IMR-90 (cell line): ENCODE results near the gene SHB. TPM values are rescaled to one million over a fixed set of nuclear protein-coding genes. Genes with fewer than 3 reads are reported as not detected.

Experiments used
- ATAC-seq: fragments of 200-7000 bp; cut with Tn5 transposase; 2 replicates; pipeline ENCODE4 v1.9.1; 2020; ENCODE audit warnings: low read depth, mild to moderate bottlenecking, moderate library complexity
- BruUV-seq: library from RNA; stranded (reverse); fragments of 400-500 nt; replicated peaks from 2 replicates; lab custom pipeline; 2021; lab: Mats Ljungman, UMichigan
- CTCF ChIA-PET: fragments of 300-600 bp; formaldehyde crosslinking; extraction: SDS; loops from one replicate; lab custom pipeline; 2021; ENCODE audit warnings: antibody characterized with exemption; lab: Yijun Ruan, JAX
- POLR2A ChIA-PET: fragments of 300-600 bp; sonication (Branson Sonifier 250); formaldehyde crosslinking; loops from one replicate; lab custom pipeline; 2022; ENCODE audit warnings: antibody characterized with exemption; ENCODE audit not compliant: unreplicated experiment; lab: Charles Lee
- DNase-seq: peaks from one replicate; pipeline ENCODE4 v3.0.0; 2013
- H2AFZ ChIP-seq: replicated peaks from 2 replicates; pipeline ENCODE3; 2013; ENCODE audit warnings: low read length, mild to moderate bottlenecking; ENCODE audit not compliant: poor library complexity
- H2AK5ac ChIP-seq: 2 replicates; pipeline ENCODE4 v1.6.1; 2013; ENCODE audit warnings: low read depth, low read length, inconsistent platforms
- H2AK9ac ChIP-seq: replicated peaks from 2 replicates; pipeline ENCODE3; 2013; ENCODE audit warnings: mild to moderate bottlenecking, low read depth, low read length, moderate library complexity; ENCODE audit not compliant: poor library complexity
- H2BK120ac ChIP-seq: 2 replicates; pipeline ENCODE4 v1.6.1; 2013; ENCODE audit warnings: low read depth, low read length, inconsistent platforms
- H2BK15ac ChIP-seq: 3 replicates; pipeline ENCODE4 v1.6.1; 2013; ENCODE audit warnings: low read depth, low read length, inconsistent platforms
- H2BK20ac ChIP-seq: 2 replicates; pipeline ENCODE4 v1.6.1; 2013; ENCODE audit warnings: low read depth, mild to moderate bottlenecking, inconsistent platforms, low read length, moderate library complexity
- H2BK5ac ChIP-seq: 2 replicates; pipeline ENCODE4 v1.6.1; 2013; ENCODE audit warnings: mild to moderate bottlenecking, low read depth, low read length, inconsistent platforms; ENCODE audit not compliant: poor library complexity, severe bottlenecking
- H3K14ac ChIP-seq: replicated peaks from 2 replicates; pipeline ENCODE4 v1.6.1; 2013; ENCODE audit warnings: low read depth, low read length, inconsistent platforms
- H3K18ac ChIP-seq: 2 replicates; pipeline ENCODE4 v1.6.1; 2013; ENCODE audit warnings: low read depth, low read length, control low read depth
- H3K23ac ChIP-seq: 2 replicates; pipeline ENCODE4 v1.6.1; 2013; ENCODE audit warnings: low read depth, low read length, inconsistent platforms
- H3K27ac ChIP-seq: 2 replicates; pipeline ENCODE4 v1.5.1; 2013; ENCODE audit warnings: mild to moderate bottlenecking, control low read depth, low read length; ENCODE audit not compliant: insufficient read depth
- H3K27me3 ChIP-seq: 2 replicates; pipeline ENCODE4 v1.6.1; 2013; ENCODE audit warnings: low read length; ENCODE audit not compliant: control insufficient read depth, insufficient read depth
- H3K36me3 ChIP-seq: 2 replicates; pipeline ENCODE4 v1.6.1; 2013; ENCODE audit warnings: low read length, mixed read lengths; ENCODE audit not compliant: control insufficient read depth, insufficient read depth
- H3K4ac ChIP-seq: 2 replicates; pipeline ENCODE4 v1.6.1; 2013; ENCODE audit warnings: low read depth, low read length, inconsistent platforms
- H3K4me1 ChIP-seq: 2 replicates; pipeline ENCODE4 v1.6.1; 2013; ENCODE audit warnings: low read length, mixed read lengths; ENCODE audit not compliant: control insufficient read depth, insufficient read depth
- H3K4me2 ChIP-seq: 2 replicates; pipeline ENCODE4 v1.6.1; 2013; ENCODE audit warnings: low read depth, mild to moderate bottlenecking, control low read depth, low read length, moderate library complexity
- H3K4me3 ChIP-seq: 2 replicates; pipeline ENCODE4 v1.5.1; 2013; ENCODE audit warnings: low read depth, mild to moderate bottlenecking, control low read depth, low read length, moderate library complexity; ENCODE audit not compliant: insufficient read depth
- H3K56ac ChIP-seq: 2 replicates; pipeline ENCODE4 v1.6.1; 2013; ENCODE audit warnings: low read length, inconsistent platforms; ENCODE audit not compliant: insufficient read depth; ENCODE audit errors: extremely low read depth
- H3K79me1 ChIP-seq, 2 experiments: 2 replicates each; pipeline ENCODE4 v1.6.1; 2013; ENCODE audit warnings: low read length in 2 of 2, inconsistent platforms in 1 of 2, low read depth in 1 of 2
- H3K9ac ChIP-seq: 2 replicates; pipeline ENCODE4 v1.6.1; 2013; ENCODE audit warnings: low read depth, low read length, control low read depth
- H3K9me1 ChIP-seq: 2 replicates; pipeline ENCODE4 v1.6.1; 2013; ENCODE audit warnings: low read length, inconsistent platforms; ENCODE audit not compliant: insufficient read depth
- H3K9me3 ChIP-seq: 2 replicates; pipeline ENCODE4 v1.6.1; 2013; ENCODE audit warnings: low read length; ENCODE audit not compliant: control insufficient read depth, insufficient read depth
- H4K20me1 ChIP-seq: 2 replicates; pipeline ENCODE4 v1.6.1; 2013; ENCODE audit warnings: low read length, inconsistent platforms; ENCODE audit not compliant: insufficient read depth
- H4K5ac ChIP-seq: 2 replicates; pipeline ENCODE4 v1.6.1; 2013; ENCODE audit warnings: mild to moderate bottlenecking, low read depth, low read length, control low read depth
- H4K8ac ChIP-seq, 2 experiments: 2 replicates each; pipeline ENCODE4 v1.6.1; 2013; ENCODE audit warnings: low read depth in 2 of 2, low read length in 2 of 2, control low read depth in 1 of 2, inconsistent platforms in 1 of 2
- H4K91ac ChIP-seq: 2 replicates; pipeline ENCODE4 v1.6.1; 2013; ENCODE audit warnings: low read depth, low read length, inconsistent platforms; ENCODE audit not compliant: insufficient read depth
- BHLHE40 ChIP-seq: fragments of 150-350 bp; IDR thresholded peaks from 2 replicates; pipeline ENCODE4 v1.6.1; 2016; ENCODE audit warnings: mild to moderate bottlenecking, low read depth, low read length
- CEBPB ChIP-seq: IDR thresholded peaks from 2 replicates; pipeline ENCODE4 v1.6.1; 2012; ENCODE audit warnings: low read depth, low read length, improper control_type of control experiment
- CHD1 ChIP-seq: IDR thresholded peaks from 2 replicates; pipeline ENCODE4 v1.6.1; 2012; ENCODE audit warnings: low read depth, low read length, improper control_type of control experiment
- FOS ChIP-seq: fragments of 150-350 bp; IDR thresholded peaks from 2 replicates; pipeline ENCODE4 v1.6.1; 2016; ENCODE audit warnings: low read depth, low read length
- MXI1 ChIP-seq: IDR thresholded peaks from 2 replicates; pipeline ENCODE4 v1.6.1; 2012; ENCODE audit warnings: low read depth, mild to moderate bottlenecking, low read length, moderate library complexity, borderline replicate concordance
- POLR2A ChIP-seq: IDR thresholded peaks from 2 replicates; pipeline ENCODE4 v1.6.1; 2012; ENCODE audit warnings: mild to moderate bottlenecking, low read depth, low read length
- RCOR1 ChIP-seq: IDR thresholded peaks from 2 replicates; pipeline ENCODE4 v1.6.1; 2012; ENCODE audit warnings: mild to moderate bottlenecking, low read length, improper control_type of control experiment; ENCODE audit not compliant: insufficient replicate concordance
- RFX5 ChIP-seq: IDR thresholded peaks from 2 replicates; pipeline ENCODE4 v1.8.0; 2012; ENCODE audit warnings: low read depth, mild to moderate bottlenecking, low read length, moderate library complexity
- SMC3 ChIP-seq: fragments of 150-350 bp; IDR thresholded peaks from 2 replicates; pipeline ENCODE4 v1.6.1; 2016; ENCODE audit warnings: low read depth, mild to moderate bottlenecking, antibody characterized with exemption, low read length, moderate library complexity
- WGBS, 2 experiments: methylation state at CpG; one replicate each; pipeline versions ENCODE4 v1.1.5 to v1.1.7; 2013; ENCODE audit warnings: missing lambda C conversion rate in 2 of 2; ENCODE audit not compliant: insufficient read length in 1 of 2; ENCODE audit errors: extremely low coverage in 2 of 2; 5-methylcytosine and 5-hydroxymethylcytosine counted together
- dilution Hi-C: fragments of 300-500 bp; cut with HindIII; formaldehyde crosslinking; loops from one replicate; pipeline ENCODE4 v1.14.3; 2018; ENCODE audit warnings: low sequenced_read_pairs; ENCODE audit not compliant: unreplicated experiment
- in situ Hi-C: fragments of 300-500 bp; cut with MboI; formaldehyde crosslinking; loops from 3 replicates; pipeline ENCODE4 v1.14.3; 2019; ENCODE audit warnings: low sequenced_read_pairs, inconsistent platforms, mixed read lengths
- intact Hi-C: fragments of 100-400 bp; cut with micrococcal nuclease; formaldehyde crosslinking; loops from 2 replicates; pipeline ENCODE4 v1.10.0; 2022
- polyA plus RNA-seq, 3 experiments: library from polyadenylated mRNA; depleted of rRNA; stranded (reverse); fragments of >200 nt; gene quantifications; 2 replicates each; pipeline ENCODE4 v1.2.3, GENCODE V29; 2012; ENCODE audit warnings: low replicate concordance in 1 of 3
- total RNA-seq: library from RNA; depleted of rRNA; stranded (reverse); fragments of >200 nt; gene quantifications from 2 replicates; pipeline ENCODE4 v1.2.3, GENCODE V29; 2012
- TF ChIP-seq, protein P1 (sequence below): conservative IDR thresholded peaks from 2 replicates; pipeline ENCODE4 v1.5.1; 2012; ENCODE audit warnings: mild to moderate bottlenecking, low read depth, low read length, improper control_type of control experiment

Gene SHB
- total and polyA plus RNA-seq, 2 of the 4 experiments (the other 2 are of a cell fraction), result 6.1 to 20.4 TPM

DNA sequence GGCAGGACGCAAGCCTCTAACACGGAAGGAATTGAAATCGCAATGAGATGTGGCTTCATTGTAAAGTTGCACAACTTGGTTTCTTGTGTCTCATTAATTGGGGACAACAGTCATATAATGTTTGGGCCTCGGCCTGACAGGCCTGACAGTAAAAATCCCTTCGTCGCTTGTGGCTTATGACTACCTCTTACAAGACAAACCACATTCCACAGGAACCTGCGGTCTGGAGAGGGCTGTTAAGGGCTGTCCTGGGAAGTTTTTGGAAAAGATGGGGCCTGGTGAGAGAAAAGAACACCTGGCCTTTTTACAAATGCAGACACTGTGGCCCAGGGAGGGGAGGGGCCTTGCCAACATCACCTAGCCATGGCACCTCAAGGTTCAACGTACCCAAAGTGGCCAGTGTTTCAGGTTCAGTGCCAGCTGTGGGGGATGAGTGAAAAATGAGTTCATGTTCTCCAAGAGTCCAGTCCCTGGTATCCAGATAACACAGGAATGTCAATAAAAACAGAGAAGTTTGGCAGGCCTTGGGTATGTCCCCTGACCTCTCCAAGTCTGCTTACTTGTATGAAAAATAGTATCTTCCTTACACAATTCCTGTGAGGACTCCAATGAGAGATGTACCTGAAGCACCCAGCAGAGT lies 22.2 kb downstream of the SHB start:
- Histone ChIP-seq H2BK20ac (peak overlapping the region; percentile 71), H4K8ac (peak overlapping the region; percentile 36 to 88), H4K20me1 (peaks cover 66% of the 10 kb centered on the region), H2BK5ac (peak overlapping the region; percentile 90), H2AFZ (no peak overlapping the region), H3K56ac (peak overlapping the region; percentile 92), H2AK9ac (peak overlapping the region; percentile 2), H2AK5ac (peak overlapping the region; percentile 81), H4K91ac (peak overlapping the region; percentile 78), H3K14ac (peak overlapping the region; percentile 62), H3K4me3 (no peak overlapping the region), H3K9me3 (no peaks in the 10 kb centered on the region), H3K27me3 (no peaks in the 10 kb centered on the region), H3K36me3 (peaks cover 7% of the 10 kb centered on the region), H3K4ac (peak overlapping the region; percentile 87), H2BK15ac (peak overlapping the region; percentile 23), H3K9ac (no peak overlapping the region; the same call in 1 of the 2 replicates), H3K18ac (peak overlapping the region; percentile 60; the same call in 1 of the 2 replicates), H2BK120ac (peak overlapping the region; percentile 87), H3K23ac (peak overlapping the region; percentile 94; the same call in 1 of the 2 replicates), H3K9me1 (peaks cover 48% of the 10 kb centered on the region), H3K4me2 (peak overlapping the region; percentile 72), H3K27ac (peak overlapping the region; percentile 82), H4K5ac (peak overlapping the region; percentile 60; the same call in 1 of the 2 replicates), H3K4me1 (peaks cover 26% of the 10 kb centered on the region), H3K79me1 (peaks cover 32 to 91% of the 10 kb centered on the region in 2 experiments; a peak in 3 of 4 replicates)
- ATAC-seq (peak; percentile 30), DNase-seq (peak; percentile 69)
- BruUV-seq, result no TSS peak
- ChIA-PET POLR2A (no interaction called here), CTCF (no interaction called here)
- intact Hi-C loops, result loop anchor here (2.0 kb wide), 1 partner anchor 20 kb away; no protein-coding TSS in a partner anchor
- dilution Hi-C loops, result no loop called here
- 83% methylated on average over 2 of the region's 8 CpGs; no CpG with 5 or more reads in 1 of the 2 experiments for WGBS, 2 experiments
- in situ Hi-C loops, result no loop called here
- no peak for TF ChIP-seq RCOR1
- TF ChIP-seq, protein P1, sequence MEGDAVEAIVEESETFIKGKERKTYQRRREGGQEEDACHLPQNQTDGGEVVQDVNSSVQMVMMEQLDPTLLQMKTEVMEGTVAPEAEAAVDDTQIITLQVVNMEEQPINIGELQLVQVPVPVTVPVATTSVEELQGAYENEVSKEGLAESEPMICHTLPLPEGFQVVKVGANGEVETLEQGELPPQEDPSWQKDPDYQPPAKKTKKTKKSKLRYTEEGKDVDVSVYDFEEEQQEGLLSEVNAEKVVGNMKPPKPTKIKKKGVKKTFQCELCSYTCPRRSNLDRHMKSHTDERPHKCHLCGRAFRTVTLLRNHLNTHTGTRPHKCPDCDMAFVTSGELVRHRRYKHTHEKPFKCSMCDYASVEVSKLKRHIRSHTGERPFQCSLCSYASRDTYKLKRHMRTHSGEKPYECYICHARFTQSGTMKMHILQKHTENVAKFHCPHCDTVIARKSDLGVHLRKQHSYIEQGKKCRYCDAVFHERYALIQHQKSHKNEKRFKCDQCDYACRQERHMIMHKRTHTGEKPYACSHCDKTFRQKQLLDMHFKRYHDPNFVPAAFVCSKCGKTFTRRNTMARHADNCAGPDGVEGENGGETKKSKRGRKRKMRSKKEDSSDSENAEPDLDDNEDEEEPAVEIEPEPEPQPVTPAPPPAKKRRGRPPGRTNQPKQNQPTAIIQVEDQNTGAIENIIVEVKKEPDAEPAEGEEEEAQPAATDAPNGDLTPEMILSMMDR, result no peak
- no peak for TF ChIP-seq FOS
- no peak for TF ChIP-seq MXI1
- TF ChIP-seq CHD1, result no peak
- peak; percentile 86 for TF ChIP-seq CEBPB
- no peak for TF ChIP-seq SMC3
- no peak for TF ChIP-seq RFX5
- 0 out of 2 replicates have a peak, but pooled peaks have one; percentile 6 for TF ChIP-seq POLR2A
- no peak for TF ChIP-seq BHLHE40
